ENCODE measurements around the gene ZP4. TPM values are rescaled to one million over a fixed set of nuclear protein-coding genes. Genes with fewer than 3 reads are reported as not detected.

ZP4 gene
- total RNA-seq, 1 donor from 2014 or later = not detected

GRCh38 chr1:237927198-237927597, 36.5 kb upstream of the ZP4 start:
- no peak for TF ChIP-seq CTCF (IDR thresholded peaks at IDR 0.05; ENCODE audit: unreplicated experiment)
- no peaks in the 10 kb centered on the region for H3K27me3 Mint-ChIP-seq
- no peaks in the 10 kb centered on the region for H3K36me3 Mint-ChIP-seq (ENCODE audit: insufficient read depth)
- H3K4me1 Mint-ChIP-seq (ENCODE audit: low read depth) = peaks cover 8% of the 10 kb centered on the region
- no peaks in the 10 kb centered on the region for H3K9me3 Mint-ChIP-seq (ENCODE audit: low read depth)
- no peak overlapping the region for H3K4me3 Mint-ChIP-seq (ENCODE audit: low read depth)
- no peak overlapping the region for H3K27ac Mint-ChIP-seq
- DNase-seq (ENCODE audit: low spot score, unreplicated experiment) = no peak

GRCh38 chr1:237921306-237921705, 30.6 kb upstream of the ZP4 start:
- no peaks in the 10 kb centered on the region for H3K27me3 Mint-ChIP-seq
- no peaks in the 10 kb centered on the region for H3K36me3 Mint-ChIP-seq (ENCODE audit: insufficient read depth)
- TF ChIP-seq CTCF (IDR thresholded peaks at IDR 0.05; ENCODE audit: unreplicated experiment) = no peak
- H3K27ac Mint-ChIP-seq = no peak overlapping the region
- no peak for DNase-seq (ENCODE audit: low spot score, unreplicated experiment)
- peaks cover 4% of the 10 kb centered on the region for H3K9me3 Mint-ChIP-seq (ENCODE audit: low read depth)
- H3K4me3 Mint-ChIP-seq (ENCODE audit: low read depth) = no peak overlapping the region
- H3K4me1 Mint-ChIP-seq (ENCODE audit: low read depth) = no peaks in the 10 kb centered on the region

- Mint-ChIP-seq H3K27ac (no peak overlapping the region), H3K36me3 (ENCODE audit: insufficient read depth) (no peaks in the 10 kb centered on the region), H3K27me3 (no peaks in the 10 kb centered on the region), H3K4me1 (ENCODE audit: low read depth) (no peaks in the 10 kb centered on the region), H3K9me3 (ENCODE audit: low read depth) (peaks cover 14% of the 10 kb centered on the region), H3K4me3 (ENCODE audit: low read depth) (no peak overlapping the region)
- no peak for TF ChIP-seq CTCF (IDR thresholded peaks at IDR 0.05; ENCODE audit: unreplicated experiment)
- no peak for DNase-seq (ENCODE audit: low spot score, unreplicated experiment)
Measured at GRCh38 chr1:237913345-237913744, 22.6 kb upstream of the ZP4 start.

- no peaks in the 10 kb centered on the region for H3K36me3 Mint-ChIP-seq (ENCODE audit: insufficient read depth)
- DNase-seq (ENCODE audit: low spot score, unreplicated experiment) = no peak
- no peaks in the 10 kb centered on the region for H3K27me3 Mint-ChIP-seq
- no peak overlapping the region for H3K4me3 Mint-ChIP-seq (ENCODE audit: low read depth)
- no peaks in the 10 kb centered on the region for H3K4me1 Mint-ChIP-seq (ENCODE audit: low read depth)
- H3K27ac Mint-ChIP-seq = no peak overlapping the region
- H3K9me3 Mint-ChIP-seq (ENCODE audit: low read depth) = peaks cover 10% of the 10 kb centered on the region
- no peak for TF ChIP-seq CTCF (IDR thresholded peaks at IDR 0.05; ENCODE audit: unreplicated experiment)
Measured at GRCh38 chr1:237911911-237912310, 21.2 kb upstream of the ZP4 start.

- H3K9me3 Mint-ChIP-seq (ENCODE audit: low read depth) = peaks cover 7% of the 10 kb centered on the region
- no peak for DNase-seq (ENCODE audit: low spot score, unreplicated experiment)
- H3K36me3 Mint-ChIP-seq (ENCODE audit: insufficient read depth) = no peaks in the 10 kb centered on the region
- H3K27me3 Mint-ChIP-seq = no peaks in the 10 kb centered on the region
- H3K4me1 Mint-ChIP-seq (ENCODE audit: low read depth) = no peaks in the 10 kb centered on the region
- H3K27ac Mint-ChIP-seq = no peak overlapping the region
- H3K4me3 Mint-ChIP-seq (ENCODE audit: low read depth) = no peak overlapping the region
- TF ChIP-seq CTCF (IDR thresholded peaks at IDR 0.05; ENCODE audit: unreplicated experiment) = no peak
Measured at GRCh38 chr1:237910834-237911233, 20.1 kb upstream of the ZP4 start.

Measured in progenitor cell of endocrine pancreas (in vitro differentiated cells).